Stimulated activated CD4-positive, alpha-beta T cell treated with anti-CD3 and anti-CD28 coated beads, Interleukin-15, amount 100 ng/mL, for 48 hours (primary cell): ENCODE measurements around the gene DDX4.

Experiments
- DNase-seq, 2 donors: peaks; one replicate each; pipeline ENCODE4 v3.0.0-alpha.2; 2020; ENCODE audit warnings: low read depth in 2 of 2

DDX4 gene

DNA sequence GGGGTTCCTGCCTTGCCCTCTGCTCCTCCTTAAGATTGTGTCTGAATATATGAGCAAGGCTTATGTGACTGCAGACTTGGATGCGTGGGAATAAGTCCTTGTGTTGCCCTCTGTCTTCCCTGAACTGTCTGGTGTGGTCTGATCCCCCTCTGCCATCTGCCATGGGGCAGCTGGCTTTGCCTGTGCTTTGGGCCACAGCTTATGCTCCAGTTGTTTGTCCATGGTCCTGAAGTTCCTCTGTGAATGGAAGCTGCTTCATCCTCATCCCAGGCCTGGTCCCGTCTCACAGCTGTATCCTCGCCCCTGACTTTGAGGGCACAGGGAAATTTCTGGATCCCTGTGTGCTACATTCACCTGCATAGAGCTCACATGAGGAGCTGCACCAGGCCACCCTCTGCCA, 128.0 kb downstream of the DDX4 start:
- no peak for DNase-seq

DNA sequence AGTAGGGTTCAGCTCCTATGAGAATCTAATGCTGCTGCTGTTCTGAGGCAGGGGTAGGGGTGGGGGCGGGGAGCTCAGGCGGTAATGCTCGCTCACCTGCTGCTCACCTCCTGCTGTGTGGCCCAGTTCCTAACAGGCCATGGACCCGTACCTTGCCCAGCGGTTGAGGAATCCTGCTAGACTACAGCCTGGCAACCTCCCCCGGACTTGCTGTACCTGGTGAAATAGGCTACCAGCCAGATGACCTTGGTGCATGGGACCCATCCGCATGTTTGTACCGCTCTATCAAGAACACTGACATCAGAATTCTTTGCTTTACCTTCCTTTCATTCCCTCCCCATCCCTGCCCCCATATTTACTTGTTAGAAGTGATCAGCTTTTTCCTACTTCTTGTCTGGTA, 128.6 kb downstream of the DDX4 start:
- DNase-seq = no peak
